GM21515 (cell line): ENCODE measurements around the gene TOMM70.

Source experiments
- ATAC-seq: cut with Tn5 transposase; IDR thresholded peaks from one replicate; pipeline ENCODE4 v1.9.1; 2021; ENCODE audit not compliant: unreplicated experiment

The TOMM70 gene

DNA sequence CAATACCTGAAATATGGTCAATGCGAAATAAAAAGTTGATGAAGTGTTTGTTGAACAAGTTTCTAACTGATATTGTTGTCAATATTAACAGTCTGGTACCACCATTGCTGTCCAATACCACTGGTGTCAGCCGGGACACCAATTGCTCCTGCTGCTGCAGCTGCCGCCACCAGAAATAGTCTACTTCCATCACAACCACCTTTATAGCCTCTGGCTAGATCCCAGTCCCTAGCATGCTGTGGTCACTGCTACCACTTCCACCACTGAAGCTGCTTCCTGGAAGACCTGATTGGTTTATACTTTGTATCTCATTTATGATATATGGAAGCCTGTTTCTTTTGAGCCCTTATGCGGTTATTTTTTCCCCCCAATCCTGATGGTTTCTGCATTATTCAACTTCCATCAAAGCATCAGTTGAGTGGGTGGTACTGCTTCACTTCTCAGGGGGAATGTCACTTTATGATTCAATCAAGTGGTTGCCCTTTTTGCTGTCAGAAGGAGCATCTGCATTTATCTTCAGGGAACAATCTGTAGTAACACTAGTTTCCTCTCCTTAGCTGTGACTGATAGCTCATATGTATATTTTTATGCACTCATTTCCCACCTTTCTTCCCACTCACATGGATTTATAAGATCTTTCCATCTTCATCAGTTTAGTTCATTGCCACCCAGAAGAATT is 12.2 kb upstream of the TOMM70 start:
- no peak for ATAC-seq

DNA sequence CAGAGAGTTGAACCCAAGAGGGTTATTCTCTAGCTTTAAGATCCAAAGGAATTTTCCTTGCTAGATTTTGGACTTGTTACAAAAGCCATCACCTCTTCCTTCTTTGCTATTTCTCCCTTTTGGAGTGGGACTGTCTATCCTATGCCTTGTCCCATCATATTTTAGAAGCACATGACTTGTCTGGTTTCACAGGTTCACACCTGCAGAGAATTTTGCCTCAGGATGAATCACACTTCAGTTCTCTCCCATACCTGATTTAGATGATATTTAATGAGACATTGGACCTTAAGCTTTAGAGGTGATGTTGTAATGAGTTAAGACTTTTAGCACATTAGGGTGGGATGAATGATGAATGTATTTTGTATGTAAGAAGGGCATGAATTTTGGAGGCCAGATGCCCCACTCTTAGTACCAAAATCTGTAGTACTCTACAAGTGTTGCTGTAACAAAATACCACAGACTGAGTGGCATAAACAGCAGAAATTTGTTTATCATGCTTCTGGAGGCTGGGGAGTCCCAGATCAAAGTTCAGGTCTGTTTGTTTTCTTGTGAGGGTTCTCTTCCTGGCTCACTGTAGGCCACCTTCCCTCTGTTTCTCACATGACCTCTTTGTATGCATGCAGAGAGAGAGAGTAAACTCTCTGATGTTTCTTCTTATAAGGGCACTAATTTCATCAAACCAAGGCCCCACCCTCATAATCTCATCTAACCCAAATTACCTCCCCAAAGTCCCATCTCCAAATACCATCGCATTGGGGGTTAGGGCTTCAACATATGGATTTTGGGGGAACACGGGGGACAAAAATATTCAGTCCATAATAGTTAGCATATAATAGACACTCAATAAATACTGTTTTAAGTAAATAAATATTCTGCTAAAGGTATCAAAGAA is 10.4 kb upstream of the TOMM70 start:
- ATAC-seq = no peak

DNA sequence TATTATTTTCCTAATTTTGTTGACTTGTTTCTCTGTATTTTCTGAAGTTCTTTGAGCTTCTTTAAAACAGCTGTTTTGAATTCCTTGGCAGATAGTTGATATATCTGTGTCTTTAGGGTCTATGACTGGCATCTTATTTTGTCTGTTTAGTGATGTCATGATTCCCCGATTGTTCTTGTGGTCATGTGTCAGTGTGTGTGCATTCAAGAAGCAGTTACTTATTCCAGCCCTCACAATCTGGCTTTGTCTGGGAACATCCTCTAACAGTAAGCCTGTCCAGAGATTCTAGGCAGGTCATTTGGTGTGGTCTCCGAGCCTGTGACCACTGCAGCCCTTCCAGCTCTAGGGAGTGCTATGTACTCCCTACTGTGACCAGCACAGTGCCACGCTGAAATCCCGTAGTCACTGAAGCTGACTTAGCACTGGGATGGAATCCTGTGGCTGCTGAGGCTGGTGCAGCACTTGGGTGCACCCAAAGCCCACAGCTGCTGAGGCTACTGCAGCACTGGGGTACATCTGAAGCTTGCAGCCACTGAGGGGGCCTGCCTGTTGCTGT is 7.2 kb upstream of the TOMM70 start:
- no peak for ATAC-seq

DNA sequence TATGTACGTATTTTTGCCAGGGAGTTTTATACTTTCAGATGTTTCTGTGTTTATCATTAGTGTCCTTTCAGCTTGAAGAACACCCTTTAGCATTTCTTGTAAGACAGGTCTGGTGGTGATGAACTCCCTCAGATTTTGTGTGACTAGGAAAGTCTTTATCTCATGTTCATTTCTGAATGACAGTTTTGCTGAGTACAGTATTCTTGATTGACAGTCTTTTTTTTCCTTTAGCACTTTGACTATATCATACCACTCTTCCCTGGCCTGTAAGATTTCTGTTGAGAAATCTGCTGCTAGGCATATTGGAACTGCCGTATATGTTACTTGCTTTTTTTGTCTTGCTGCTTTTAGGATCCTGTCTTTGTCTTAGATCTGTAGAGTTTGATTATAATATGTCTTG is 6.3 kb upstream of the TOMM70 start:
- no peak for ATAC-seq

DNA sequence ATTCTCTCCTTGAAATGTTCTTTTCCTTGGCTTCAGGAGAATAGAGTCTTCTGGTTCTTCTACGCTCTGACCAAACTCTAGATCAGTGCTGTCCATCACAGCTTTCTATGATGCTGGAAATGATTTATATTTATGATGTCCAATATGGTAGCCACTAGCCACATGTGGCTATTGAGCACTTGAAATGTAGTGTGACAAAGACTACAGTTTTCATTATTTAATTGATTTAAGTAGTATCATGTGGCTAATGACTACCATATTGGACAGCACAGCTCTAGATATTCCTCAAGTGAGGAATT is 3.3 kb upstream of the TOMM70 start:
- ATAC-seq = no peak

- no peak for ATAC-seq
These were observed 2.7 kb upstream of the TOMM70 start for GRCh38 chr3:100403362-100404249.

- ATAC-seq = no peak
These were observed 2.0 kb upstream of the TOMM70 start for GRCh38 chr3:100402891-100403290.

- no peak for ATAC-seq
These were observed 1.4 kb upstream of the TOMM70 start for GRCh38 chr3:100402256-100402655.

- peak; percentile 16 for ATAC-seq
These were observed 769 bp upstream of the TOMM70 start for GRCh38 chr3:100401674-100402041.

GRCh38 chr3:100400419-100400779 is 490 bp downstream of the TOMM70 start:
- peak; percentile 3 for ATAC-seq

DNA sequence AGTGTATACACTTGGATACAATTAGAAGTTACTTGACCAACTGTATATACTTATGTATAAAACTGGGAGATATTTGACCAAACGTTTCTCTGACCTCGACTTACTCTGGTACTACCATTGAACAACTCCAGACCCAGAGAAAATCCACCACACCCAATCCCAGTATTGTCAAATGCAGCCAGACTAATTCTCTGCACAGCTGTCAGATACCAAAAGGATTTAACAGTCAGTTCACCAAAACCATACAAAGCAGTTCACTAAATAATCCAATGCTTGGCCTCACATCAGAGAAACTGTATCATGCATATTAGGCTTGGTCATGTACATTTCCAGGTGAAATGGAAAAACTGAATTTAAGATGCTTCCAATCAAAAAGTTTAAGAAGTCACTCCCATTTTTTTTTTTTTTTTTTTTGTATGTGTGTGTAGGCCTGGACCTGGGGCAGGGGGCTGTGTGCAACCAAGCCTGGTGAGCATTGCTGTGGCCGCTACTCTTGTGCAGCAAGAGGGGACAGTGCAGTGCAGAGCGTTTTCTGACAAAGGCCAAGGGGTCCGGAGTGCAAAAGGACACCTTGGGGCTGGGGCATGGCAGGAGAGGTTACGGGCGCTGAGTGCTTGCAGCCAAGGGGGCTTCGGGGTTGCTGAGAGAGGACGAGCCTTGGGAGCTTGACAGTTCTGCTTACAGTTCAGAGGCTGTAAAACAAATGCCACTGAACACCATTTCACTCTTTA is 1.4 kb downstream of the TOMM70 start:
- ATAC-seq = no peak

DNA sequence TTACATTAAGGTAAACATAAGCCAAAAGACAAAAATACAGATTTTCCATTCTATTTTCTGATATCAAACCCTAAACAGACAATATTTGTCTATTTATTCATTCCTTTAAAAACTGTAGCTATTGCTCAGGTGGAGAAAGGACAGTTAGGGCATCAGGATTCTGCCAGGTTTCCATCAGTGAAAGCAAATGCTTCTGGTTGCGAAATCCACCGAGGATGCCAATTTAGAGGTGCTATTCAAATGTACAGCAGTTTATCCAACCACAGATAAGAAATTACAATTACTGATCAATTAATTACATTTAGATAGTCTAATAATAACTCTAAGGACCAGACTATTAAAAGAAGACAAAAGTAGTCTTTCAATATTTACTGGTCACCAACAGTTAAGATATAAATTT is 3.9 kb downstream of the TOMM70 start:
- no peak for ATAC-seq

DNA sequence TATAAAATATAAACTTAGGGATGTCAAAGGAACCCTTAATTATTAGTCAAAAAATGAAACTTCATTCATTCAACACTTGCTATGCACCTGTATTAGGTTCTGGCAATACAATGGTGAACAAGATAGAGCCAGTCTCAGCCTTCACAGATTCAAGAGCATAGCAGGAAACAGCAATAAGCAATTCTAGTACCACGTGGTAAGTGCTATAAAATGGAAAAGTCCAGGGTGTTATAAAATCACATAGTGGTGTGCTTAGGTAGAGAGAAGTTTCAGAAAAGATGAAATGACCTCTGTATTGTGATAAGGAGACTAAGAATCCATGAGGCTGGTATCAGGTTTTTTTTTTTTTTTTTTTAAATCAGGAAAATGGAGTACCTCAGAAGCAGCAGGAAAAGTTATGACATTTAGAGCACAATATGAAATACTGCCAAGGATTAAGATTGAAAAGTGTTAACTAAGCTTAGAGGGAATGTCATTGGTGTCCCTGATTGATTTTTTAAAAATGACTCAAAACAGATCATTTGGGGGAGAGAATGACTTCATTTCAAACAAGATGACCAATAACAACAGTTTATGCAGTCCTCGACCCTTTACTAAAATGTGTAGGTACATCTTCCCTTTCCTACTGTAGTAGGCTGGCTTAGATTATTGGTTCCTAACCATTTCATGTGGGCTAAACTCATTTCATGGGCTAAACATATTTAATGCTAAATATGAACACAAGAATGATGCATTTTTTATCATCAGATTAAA is 5.0 kb downstream of the TOMM70 start:
- no peak for ATAC-seq

DNA sequence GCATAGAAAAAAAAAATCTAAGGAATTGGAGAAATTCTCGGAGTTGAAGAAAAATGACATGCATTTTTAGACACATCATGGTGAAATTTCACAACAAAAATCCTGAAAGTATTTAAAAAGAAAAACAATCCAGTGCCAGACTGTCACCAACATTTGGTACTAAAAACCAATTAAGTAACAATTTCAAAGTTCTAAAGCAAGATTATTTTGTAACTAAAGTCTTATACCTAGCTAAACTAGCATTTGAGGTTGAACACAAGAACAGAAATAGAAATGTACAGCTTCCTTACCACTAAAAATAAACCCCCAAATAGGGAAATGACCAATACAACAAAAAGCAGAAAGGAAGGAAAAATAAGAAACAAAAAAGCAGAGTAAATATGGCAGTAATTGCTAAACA is 11.9 kb downstream of the TOMM70 start:
- ATAC-seq = no peak

DNA sequence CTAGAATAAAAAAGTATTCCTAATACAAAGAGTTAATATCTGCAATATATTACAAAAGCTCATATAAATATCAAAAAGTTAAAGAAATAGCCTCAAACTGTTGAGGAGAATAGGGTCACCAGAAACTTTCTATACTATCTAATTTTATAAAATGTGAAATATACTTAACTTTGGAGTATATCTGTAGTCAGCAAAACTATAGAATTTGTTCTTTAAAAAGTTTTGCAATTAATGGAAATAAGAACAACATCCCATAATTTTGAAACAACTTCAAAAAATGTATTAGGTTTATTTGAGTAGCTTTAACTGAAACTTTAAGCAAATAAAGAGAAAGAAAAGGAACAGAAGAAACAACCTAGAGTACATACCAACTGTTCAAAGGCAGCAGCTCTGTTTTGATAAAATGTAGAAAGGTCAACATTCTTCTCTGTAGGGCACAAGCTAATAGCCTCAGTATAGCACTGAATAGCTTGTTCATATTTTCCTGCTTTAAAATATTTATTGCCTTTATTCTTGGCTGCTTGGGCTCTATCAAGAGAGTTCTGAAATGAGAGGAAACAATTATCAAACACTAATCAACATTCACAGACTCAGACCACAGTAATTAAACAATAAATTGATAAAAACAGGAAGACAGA is 14.3 kb downstream of the TOMM70 start:
- no peak for ATAC-seq

DNA sequence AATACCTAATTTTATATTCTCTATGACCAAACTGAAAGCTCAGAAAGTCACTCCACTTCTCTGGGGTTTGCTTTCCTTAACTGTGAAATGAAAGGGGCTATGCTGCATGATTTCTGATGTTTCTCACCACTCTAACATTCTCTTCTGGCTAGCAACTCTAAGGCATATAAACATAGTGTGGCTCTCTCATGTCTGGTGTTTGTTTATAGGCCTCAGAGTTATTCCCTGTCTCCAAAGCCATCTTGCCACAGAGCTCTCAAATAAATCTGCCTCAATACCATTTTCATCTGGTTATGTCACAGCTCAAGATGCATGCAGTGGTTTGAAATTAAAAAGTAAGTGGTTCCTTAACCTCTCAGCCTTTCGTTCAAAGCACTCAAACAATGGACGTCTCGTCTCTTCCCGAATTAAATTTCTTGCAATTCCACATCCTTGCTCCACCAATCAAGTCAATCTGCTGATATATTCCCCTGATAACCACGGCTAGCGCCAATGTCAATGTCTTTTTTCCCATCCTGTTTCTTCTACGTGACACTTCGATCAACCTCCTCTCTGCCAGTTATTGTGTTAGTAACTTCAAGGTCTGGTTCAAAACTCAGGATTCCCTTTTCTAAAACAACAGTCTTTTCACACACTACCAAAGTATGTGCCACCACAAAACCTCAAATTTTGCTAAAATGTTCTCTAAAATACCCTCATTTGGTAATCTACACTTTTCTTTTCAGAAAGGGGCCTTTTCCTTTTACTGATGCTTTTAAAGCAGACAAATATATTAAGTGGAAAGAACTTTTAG is 16.0 kb downstream of the TOMM70 start:
- ATAC-seq = no peak

DNA sequence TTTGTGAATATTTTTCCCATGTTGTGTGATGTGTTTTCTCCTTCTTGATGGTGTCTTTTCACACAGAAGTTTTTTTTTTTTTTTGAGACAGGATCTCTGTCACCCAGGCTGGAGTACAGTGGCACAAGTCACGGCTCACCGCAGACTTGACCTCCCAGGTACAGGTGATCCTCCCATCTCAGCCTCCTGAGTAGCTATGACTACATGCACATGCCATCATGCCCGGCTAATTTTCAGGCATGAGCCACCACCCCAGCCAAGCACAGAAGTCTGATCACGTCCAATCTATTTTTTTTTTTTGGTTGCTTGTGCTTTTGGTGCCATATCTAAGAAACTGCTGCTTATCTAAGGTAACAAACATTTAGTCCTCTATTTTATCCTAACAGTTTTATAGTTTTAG is 24.6 kb downstream of the TOMM70 start:
- no peak for ATAC-seq

GRCh38 chr3:100374521-100374920 is 26.4 kb downstream of the TOMM70 start:
- no peak for ATAC-seq

DNA sequence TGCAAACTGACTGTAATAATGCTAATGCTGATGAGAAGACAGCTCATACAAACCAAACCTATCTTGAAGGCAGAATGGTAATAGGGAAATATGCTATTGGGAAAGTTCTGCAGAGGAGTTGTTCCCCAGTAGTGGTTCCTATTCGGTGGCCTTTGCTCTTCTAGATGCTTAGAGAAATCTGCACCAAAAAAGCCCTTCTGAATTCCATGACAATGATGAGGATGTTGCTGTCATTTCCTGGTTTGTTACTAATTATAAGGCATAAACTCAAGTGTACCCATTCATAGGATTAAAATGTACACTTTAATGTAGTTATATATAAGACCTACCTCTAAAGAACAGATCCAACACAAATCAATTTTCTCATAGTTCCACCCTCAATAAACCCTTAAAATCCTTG is 30.1 kb downstream of the TOMM70 start:
- ATAC-seq = no peak
